WTC11 (cell line): Measurements from ENCODE around the gene RYR1.
"Not testable (repeated sequence)": the region's sequence is repeated elsewhere in the genome, so short reads cannot be mapped to it uniquely, and the experiment has no call there.

Experiments used
- CREB1 ChIP-seq: sonication (generic); formaldehyde crosslinking; IDR thresholded peaks from 2 replicates; pipeline ENCODE4 v1.8.0; 2023; ENCODE audit warnings: mild to moderate bottlenecking, missing genetic modification reagents
- CTCF ChIP-seq: fragments of 200-600 bp; IDR thresholded peaks from 2 replicates; pipeline ENCODE4 v1.8.0; 2022; ENCODE audit warnings: antibody characterized with exemption
- ESRRA ChIP-seq: sonication (generic); formaldehyde crosslinking; IDR thresholded peaks from 2 replicates; pipeline ENCODE4 v1.8.1; 2022; ENCODE audit warnings: mild to moderate bottlenecking, missing genetic modification reagents, borderline replicate concordance
- IRF2 ChIP-seq: sonication (generic); formaldehyde crosslinking; IDR thresholded peaks from 2 replicates; pipeline ENCODE4 v1.8.0; 2022; ENCODE audit warnings: low read depth, missing genetic modification reagents, borderline replicate concordance
- MXD4 ChIP-seq: fragments of 250-450 bp; sonication (Bioruptor Pico); IDR thresholded peaks from 2 replicates; pipeline ENCODE4 v1.8.0; 2021; ENCODE audit warnings: mild to moderate bottlenecking, moderate library complexity, borderline replicate concordance
- NR1H2 ChIP-seq: sonication (generic); formaldehyde crosslinking; IDR thresholded peaks from 2 replicates; pipeline ENCODE4 v1.9.0; 2021; ENCODE audit warnings: mild to moderate bottlenecking, moderate library complexity, missing genetic modification reagents
- RORB ChIP-seq: fragments of 250-450 bp; sonication (Bioruptor Pico); IDR thresholded peaks from 2 replicates; pipeline ENCODE4 v1.9.0; 2021; ENCODE audit warnings: mild to moderate bottlenecking
- SP1 ChIP-seq: sonication (generic); formaldehyde crosslinking; conservative IDR thresholded peaks from 2 replicates; pipeline ENCODE4 v1.8.1; 2022; ENCODE audit warnings: missing genetic modification reagents
- TEAD1 ChIP-seq: sonication (generic); formaldehyde crosslinking; IDR thresholded peaks from 2 replicates; pipeline ENCODE4 v1.8.0; 2022; ENCODE audit warnings: mild to moderate bottlenecking, missing genetic modification reagents
- TF ChIP-seq, protein P1 (sequence below): sonication (generic); formaldehyde crosslinking; IDR thresholded peaks from 2 replicates; pipeline ENCODE4 v1.8.1; 2023; ENCODE audit warnings: mild to moderate bottlenecking, moderate library complexity, missing genetic modification reagents

GRCh38 chr19:38631811-38632475 is 198.5 kb downstream of the RYR1 start:
- not testable (repeated sequence) for TF ChIP-seq NR1H2; RORB (CRISPR knock-in tag); CREB1 (CRISPR knock-in tag); CTCF; MXD4 (CRISPR knock-in tag); IRF2 (CRISPR knock-in tag); ESRRA (CRISPR knock-in tag); TEAD1 (CRISPR knock-in tag); SP1 (CRISPR knock-in tag)
- TF ChIP-seq, protein P1, sequence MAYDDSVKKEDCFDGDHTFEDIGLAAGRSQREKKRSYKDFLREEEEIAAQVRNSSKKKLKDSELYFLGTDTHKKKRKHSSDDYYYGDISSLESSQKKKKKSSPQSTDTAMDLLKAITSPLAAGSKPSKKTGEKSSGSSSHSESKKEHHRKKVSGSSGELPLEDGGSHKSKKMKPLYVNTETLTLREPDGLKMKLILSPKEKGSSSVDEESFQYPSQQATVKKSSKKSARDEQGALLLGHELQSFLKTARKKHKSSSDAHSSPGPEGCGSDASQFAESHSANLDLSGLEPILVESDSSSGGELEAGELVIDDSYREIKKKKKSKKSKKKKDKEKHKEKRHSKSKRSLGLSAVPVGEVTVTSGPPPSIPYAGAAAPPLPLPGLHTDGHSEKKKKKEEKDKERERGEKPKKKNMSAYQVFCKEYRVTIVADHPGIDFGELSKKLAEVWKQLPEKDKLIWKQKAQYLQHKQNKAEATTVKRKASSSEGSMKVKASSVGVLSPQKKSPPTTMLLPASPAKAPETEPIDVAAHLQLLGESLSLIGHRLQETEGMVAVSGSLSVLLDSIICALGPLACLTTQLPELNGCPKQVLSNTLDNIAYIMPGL (CRISPR knock-in tag): not testable (repeated sequence)
